ENCODE data around the gene LRRIQ4.

Gene LRRIQ4

GRCh38 chr3:169825316-169825715 is 12.6 kb downstream of the LRRIQ4 start:
- no peaks in the 10 kb centered on the region for H3K9me3 ChIP-seq (ENCODE audit: control insufficient read depth, low read length)
- no peak for TF ChIP-seq CTCF (IDR thresholded peaks at IDR 0.05)
- no peaks in the 10 kb centered on the region for H3K4me1 ChIP-seq
- no peak overlapping the region for H3K4me3 ChIP-seq (ENCODE audit: low read depth, low read length)
- H3K79me2 ChIP-seq = no peaks in the 10 kb centered on the region
- H3K27ac ChIP-seq = no peak overlapping the region
- no peaks in the 10 kb centered on the region for H3K36me3 ChIP-seq (ENCODE audit: control insufficient read depth, insufficient read depth, low read length)
- no peak overlapping the region for H2AFZ ChIP-seq
- H3K4me2 ChIP-seq (ENCODE audit: low read length) = no peak overlapping the region
- H3K27me3 ChIP-seq (ENCODE audit: control insufficient read depth, insufficient read depth, low read length) = no peaks in the 10 kb centered on the region
- H3K9ac ChIP-seq = no peak overlapping the region

GRCh38 chr3:169827712-169828111 is 15.0 kb downstream of the LRRIQ4 start:
- H3K27ac ChIP-seq = no peak overlapping the region
- no peaks in the 10 kb centered on the region for H3K9me3 ChIP-seq (ENCODE audit: control insufficient read depth, low read length)
- TF ChIP-seq CTCF (IDR thresholded peaks at IDR 0.05) = no peak

GRCh38 chr3:169835533-169835932 is 22.9 kb downstream of the LRRIQ4 start:
- H3K36me3 ChIP-seq (ENCODE audit: control insufficient read depth, insufficient read depth, low read length) = no peaks in the 10 kb centered on the region
- no peak overlapping the region for H3K4me2 ChIP-seq (ENCODE audit: low read length)
- no peak overlapping the region for H3K9ac ChIP-seq
- no peak overlapping the region for H3K27ac ChIP-seq
- H3K27me3 ChIP-seq (ENCODE audit: control insufficient read depth, insufficient read depth, low read length) = no peaks in the 10 kb centered on the region
- no peaks in the 10 kb centered on the region for H3K79me2 ChIP-seq
- no peak for TF ChIP-seq CTCF (IDR thresholded peaks at IDR 0.05)
- H3K4me3 ChIP-seq (ENCODE audit: low read depth, low read length) = no peak overlapping the region
- H3K4me1 ChIP-seq = no peaks in the 10 kb centered on the region
- no peaks in the 10 kb centered on the region for H3K9me3 ChIP-seq (ENCODE audit: control insufficient read depth, low read length)
- no peak overlapping the region for H2AFZ ChIP-seq

More at GRCh38 chr3:169827712-169828111, 15.0 kb downstream of the LRRIQ4 start:
- Histone ChIP-seq H3K4me3 (ENCODE audit: low read depth, low read length) (no peak overlapping the region), H3K9ac (no peak overlapping the region), H3K27me3 (ENCODE audit: control insufficient read depth, insufficient read depth, low read length) (no peaks in the 10 kb centered on the region), H3K36me3 (ENCODE audit: control insufficient read depth, insufficient read depth, low read length) (no peaks in the 10 kb centered on the region), H3K79me2 (no peaks in the 10 kb centered on the region), H3K4me1 (no peaks in the 10 kb centered on the region), H3K4me2 (ENCODE audit: low read length) (no peak overlapping the region), H2AFZ (no peak overlapping the region)

DNA sequence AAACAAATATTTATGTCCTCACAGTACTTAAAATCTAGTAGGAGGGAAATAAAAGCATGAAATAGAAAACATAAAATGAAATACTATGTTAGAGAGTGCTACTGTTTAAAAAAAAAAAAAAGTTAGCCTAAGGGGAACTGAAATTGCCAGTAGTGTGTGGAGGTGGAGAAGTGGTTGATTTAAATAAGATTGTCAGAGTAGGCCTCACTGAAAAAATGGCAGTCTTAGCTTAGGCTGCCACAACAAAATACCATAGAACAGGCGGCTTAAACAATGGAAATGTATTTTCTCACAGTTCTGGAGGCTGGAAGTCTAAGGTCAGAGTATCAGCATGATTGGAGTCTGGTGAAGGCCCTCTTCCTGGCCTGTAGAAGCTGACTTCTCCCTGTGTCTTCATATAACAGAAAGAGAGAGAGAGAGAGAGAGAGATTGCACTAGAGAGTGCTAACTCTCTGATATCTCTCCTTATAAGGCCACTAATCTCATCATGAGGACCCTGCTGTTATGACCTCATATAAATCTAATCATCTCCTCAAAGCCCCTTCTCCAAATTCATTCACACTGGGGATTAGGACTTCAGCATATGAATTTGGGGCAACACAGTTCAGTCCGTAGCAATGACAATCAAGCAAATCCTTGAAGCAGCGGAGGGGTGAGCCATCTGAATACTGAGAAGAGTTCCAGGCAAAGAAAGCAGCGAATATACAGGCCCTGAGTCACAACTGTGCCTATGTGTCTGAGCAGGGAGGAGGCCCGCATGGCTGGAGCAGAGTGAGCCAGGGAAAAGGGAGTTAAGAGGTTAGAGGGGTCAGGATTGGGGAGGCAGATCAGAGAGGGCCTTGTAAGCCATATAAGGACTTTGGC is 23.6 kb downstream of the LRRIQ4 start:
- no peak for TF ChIP-seq CTCF (IDR thresholded peaks at IDR 0.05)
- Histone ChIP-seq H3K79me2 (no peaks in the 10 kb centered on the region), H3K27ac (no peak overlapping the region), H3K9ac (no peak overlapping the region), H3K9me3 (ENCODE audit: control insufficient read depth, low read length) (no peaks in the 10 kb centered on the region), H3K4me3 (ENCODE audit: low read depth, low read length) (no peak overlapping the region), H2AFZ (no peak overlapping the region), H3K4me1 (no peaks in the 10 kb centered on the region), H3K4me2 (ENCODE audit: low read length) (no peak overlapping the region), H3K27me3 (ENCODE audit: control insufficient read depth, insufficient read depth, low read length) (no peaks in the 10 kb centered on the region), H3K36me3 (ENCODE audit: control insufficient read depth, insufficient read depth, low read length) (no peaks in the 10 kb centered on the region)

DNA sequence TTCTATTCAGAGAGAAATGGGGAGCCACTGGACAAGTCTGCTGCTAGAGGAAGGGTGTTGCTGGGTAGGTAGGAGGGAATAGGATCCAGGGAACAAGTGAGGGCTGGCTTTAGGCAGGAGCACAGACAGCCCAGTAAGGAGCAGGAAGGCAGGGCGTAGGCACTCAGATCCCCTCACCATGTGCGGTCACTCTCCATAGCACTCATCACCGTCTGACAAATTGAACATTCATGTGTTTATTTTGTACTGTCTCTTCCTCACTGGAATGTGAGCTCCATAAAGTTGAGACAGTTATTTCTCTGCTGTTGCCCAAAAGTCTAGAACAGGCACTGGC is 24.2 kb downstream of the LRRIQ4 start:
- H3K4me3 ChIP-seq (ENCODE audit: low read depth, low read length) = no peak overlapping the region
- H3K4me1 ChIP-seq = no peaks in the 10 kb centered on the region
- no peak overlapping the region for H2AFZ ChIP-seq
- no peaks in the 10 kb centered on the region for H3K36me3 ChIP-seq (ENCODE audit: control insufficient read depth, insufficient read depth, low read length)
- H3K27ac ChIP-seq = no peak overlapping the region
- no peaks in the 10 kb centered on the region for H3K9me3 ChIP-seq (ENCODE audit: control insufficient read depth, low read length)
- H3K27me3 ChIP-seq (ENCODE audit: control insufficient read depth, insufficient read depth, low read length) = no peaks in the 10 kb centered on the region
- H3K4me2 ChIP-seq (ENCODE audit: low read length) = no peak overlapping the region
- H3K79me2 ChIP-seq = no peaks in the 10 kb centered on the region
- TF ChIP-seq CTCF (IDR thresholded peaks at IDR 0.05) = no peak
- H3K9ac ChIP-seq = no peak overlapping the region
